Measurements from ENCODE around the gene CCL26.

The CCL26 gene

GRCh38 chr7:75772081-75773077 is at the start of gene CCL26:
Gene CCL26, minus strand, starts transcription at chr7:75772211. Its CDS starts 35 bp downstream, at chr7:75772176.
- CTCF ChIA-PET: no interaction called here
- no peak within 1 kb of the TSS for H3K4me3 Mint-ChIP-seq
- no peaks in the 10 kb centered on the region for H3K36me3 Mint-ChIP-seq
- H3K4me1 Mint-ChIP-seq: peaks cover 15% of the 10 kb centered on the region
- peaks cover 7% of the 10 kb centered on the region for H3K9me3 Mint-ChIP-seq
- no peaks in the 10 kb centered on the region for H3K27me3 Mint-ChIP-seq
- no peak within 1 kb of the TSS for H3K27ac Mint-ChIP-seq
- DNase-seq: no peak

- CTCF ChIA-PET: interaction anchor here (1.0 kb wide), 1 partner anchor 49 kb away, joined by 3 read pairs; no protein-coding TSS in a partner anchor
- Mint-ChIP-seq H3K27ac (no peak overlapping the region), H3K9me3 (no peaks in the 10 kb centered on the region), H3K27me3 (peaks cover 8% of the 10 kb centered on the region), H3K36me3 (no peaks in the 10 kb centered on the region), H3K4me3 (no peak overlapping the region), H3K4me1 (no peaks in the 10 kb centered on the region)
- DNase-seq: no peak
These were observed 48.7 kb upstream of the CCL26 start for GRCh38 chr7:75820688-75821087.

- Mint-ChIP-seq H3K4me1 (no peaks in the 10 kb centered on the region), H3K27me3 (peaks cover 8% of the 10 kb centered on the region), H3K27ac (no peak overlapping the region), H3K9me3 (no peaks in the 10 kb centered on the region), H3K36me3 (no peaks in the 10 kb centered on the region), H3K4me3 (no peak overlapping the region)
- DNase-seq: no peak
- CTCF ChIA-PET: interaction anchor here (1.0 kb wide), 1 partner anchor 50 kb away, joined by 3 read pairs; no protein-coding TSS in a partner anchor
These were observed 47.7 kb upstream of the CCL26 start for GRCh38 chr7:75819711-75820110.

GRCh38 chr7:75818472-75818871 is 46.5 kb upstream of the CCL26 start:
- no peak overlapping the region for H3K27ac Mint-ChIP-seq

GRCh38 chr7:75817116-75817515 is 45.1 kb upstream of the CCL26 start:
- no peaks in the 10 kb centered on the region for H3K36me3 Mint-ChIP-seq
- no peak overlapping the region for H3K4me3 Mint-ChIP-seq
- CTCF ChIA-PET: no interaction called here
- no peaks in the 10 kb centered on the region for H3K9me3 Mint-ChIP-seq
- no peak for DNase-seq
- H3K27ac Mint-ChIP-seq: no peak overlapping the region
- no peaks in the 10 kb centered on the region for H3K4me1 Mint-ChIP-seq
- H3K27me3 Mint-ChIP-seq: peaks cover 10% of the 10 kb centered on the region

More at GRCh38 chr7:75818472-75818871, 46.5 kb upstream of the CCL26 start:
- Mint-ChIP-seq H3K27me3 (peaks cover 11% of the 10 kb centered on the region), H3K4me1 (no peaks in the 10 kb centered on the region), H3K4me3 (no peak overlapping the region), H3K36me3 (no peaks in the 10 kb centered on the region), H3K9me3 (no peaks in the 10 kb centered on the region)
- no peak for DNase-seq
- CTCF ChIA-PET: no interaction called here

- no peak for DNase-seq
- no peaks in the 10 kb centered on the region for H3K4me1 Mint-ChIP-seq
- no peaks in the 10 kb centered on the region for H3K36me3 Mint-ChIP-seq
- peaks cover 10% of the 10 kb centered on the region for H3K27me3 Mint-ChIP-seq
- no peak overlapping the region for H3K4me3 Mint-ChIP-seq
- CTCF ChIA-PET: interaction anchor here (0.6 kb wide), 2 partner anchors 39 to 363 kb away, joined by 3 read pairs; no protein-coding TSS in a partner anchor
- no peaks in the 10 kb centered on the region for H3K9me3 Mint-ChIP-seq
- no peak overlapping the region for H3K27ac Mint-ChIP-seq
These were observed 43.5 kb upstream of the CCL26 start for GRCh38 chr7:75815418-75816064.

- no peak overlapping the region for H3K27ac Mint-ChIP-seq
- no peak overlapping the region for H3K4me3 Mint-ChIP-seq
- no peak for DNase-seq
- peaks cover 10% of the 10 kb centered on the region for H3K27me3 Mint-ChIP-seq
- CTCF ChIA-PET: no interaction called here
- H3K9me3 Mint-ChIP-seq: no peaks in the 10 kb centered on the region
- H3K36me3 Mint-ChIP-seq: no peaks in the 10 kb centered on the region
- H3K4me1 Mint-ChIP-seq: no peaks in the 10 kb centered on the region
These were observed 42.5 kb upstream of the CCL26 start for GRCh38 chr7:75814407-75814947.

- DNase-seq: no peak
- H3K27me3 Mint-ChIP-seq: peaks cover 10% of the 10 kb centered on the region
- H3K36me3 Mint-ChIP-seq: no peaks in the 10 kb centered on the region
- no peak within 1 kb of the TSS for H3K4me3 Mint-ChIP-seq
- H3K4me1 Mint-ChIP-seq: no peaks in the 10 kb centered on the region
- no peak within 1 kb of the TSS for H3K27ac Mint-ChIP-seq
- no peaks in the 10 kb centered on the region for H3K9me3 Mint-ChIP-seq
- CTCF ChIA-PET: no interaction called here
These were observed 41.8 kb upstream of the CCL26 start, which contains the start of gene CCL24 for GRCh38 chr7:75813781-75814236. Gene CCL24, minus strand, starts transcription at chr7:75813806. Its CDS starts 91 bp downstream, at chr7:75813715.

GRCh38 chr7:75813084-75813483 is 41.1 kb upstream of the CCL26 start:
- CTCF ChIA-PET: no interaction called here
- Mint-ChIP-seq H3K36me3 (no peaks in the 10 kb centered on the region), H3K27me3 (peaks cover 16% of the 10 kb centered on the region), H3K27ac (no peak overlapping the region), H3K4me3 (no peak overlapping the region), H3K9me3 (peaks cover under 1% of the 10 kb centered on the region), H3K4me1 (no peaks in the 10 kb centered on the region)
- DNase-seq: no peak

- CTCF ChIA-PET: no interaction called here
- H3K27ac Mint-ChIP-seq: no peak overlapping the region
- DNase-seq: no peak
- H3K4me3 Mint-ChIP-seq: no peak overlapping the region
- no peaks in the 10 kb centered on the region for H3K36me3 Mint-ChIP-seq
- H3K9me3 Mint-ChIP-seq: peaks cover 6% of the 10 kb centered on the region
- H3K4me1 Mint-ChIP-seq: no peaks in the 10 kb centered on the region
- H3K27me3 Mint-ChIP-seq: peaks cover 14% of the 10 kb centered on the region
These were observed 40.1 kb upstream of the CCL26 start for GRCh38 chr7:75811894-75812678.

- no peak for DNase-seq
- peaks cover 14% of the 10 kb centered on the region for H3K9me3 Mint-ChIP-seq
- CTCF ChIA-PET: no interaction called here
- peaks cover 10% of the 10 kb centered on the region for H3K27me3 Mint-ChIP-seq
- peaks cover 3% of the 10 kb centered on the region for H3K36me3 Mint-ChIP-seq
- H3K27ac Mint-ChIP-seq: no peak overlapping the region
- H3K4me1 Mint-ChIP-seq: no peaks in the 10 kb centered on the region
- no peak overlapping the region for H3K4me3 Mint-ChIP-seq
These were observed 37.4 kb upstream of the CCL26 start for GRCh38 chr7:75809396-75809795.

GRCh38 chr7:75808106-75808505 is 36.1 kb upstream of the CCL26 start:
- Mint-ChIP-seq H3K4me3 (no peak overlapping the region), H3K9me3 (peaks cover 14% of the 10 kb centered on the region), H3K27ac (no peak overlapping the region), H3K4me1 (no peaks in the 10 kb centered on the region), H3K27me3 (peaks cover 6% of the 10 kb centered on the region), H3K36me3 (peaks cover 3% of the 10 kb centered on the region)
- DNase-seq: no peak
- CTCF ChIA-PET: no interaction called here

- peaks cover 14% of the 10 kb centered on the region for H3K9me3 Mint-ChIP-seq
- DNase-seq: no peak
- H3K4me3 Mint-ChIP-seq: no peak overlapping the region
- H3K4me1 Mint-ChIP-seq: no peaks in the 10 kb centered on the region
- H3K27ac Mint-ChIP-seq: no peak overlapping the region
- CTCF ChIA-PET: no interaction called here
- peaks cover 3% of the 10 kb centered on the region for H3K36me3 Mint-ChIP-seq
- H3K27me3 Mint-ChIP-seq: peaks cover 6% of the 10 kb centered on the region
These were observed 35.4 kb upstream of the CCL26 start for GRCh38 chr7:75807452-75807851.
